KOPT-K1 (cell line): Measurements from ENCODE around the gene IFNA4.
"Not testable (repeated sequence)": the region's sequence is repeated elsewhere in the genome, so short reads cannot be mapped to it uniquely, and the experiment has no call there.

ENCODE experiments used
- H3K27ac ChIP-seq: fragments of 200-600 bp; sonication (generic); 2 replicates; pipeline ENCODE4 v1.5.1; 2016; ENCODE audit warnings: antibody characterized with exemption, mild to moderate bottlenecking, low read depth, low read length; ENCODE audit not compliant: poor library complexity, severe bottlenecking
- H3K36me3 ChIP-seq: fragments of 200-600 bp; sonication (generic); 2 replicates; pipeline ENCODE4 v1.5.1; 2017; ENCODE audit warnings: antibody characterized with exemption, mild to moderate bottlenecking, low read length, moderate library complexity; ENCODE audit not compliant: insufficient read depth
- H3K9me3 ChIP-seq: fragments of 200-600 bp; sonication (generic); 2 replicates; pipeline ENCODE4 v1.5.1; 2017; ENCODE audit warnings: antibody characterized with exemption, low read length, mild to moderate bottlenecking; ENCODE audit not compliant: insufficient read depth, poor library complexity, severe bottlenecking

IFNA4 gene

GRCh38 chr9:21194867-21195776, 7.7 kb upstream of the IFNA4 start:
- H3K27ac ChIP-seq, H3K36me3 ChIP-seq, H3K9me3 ChIP-seq: not testable (repeated sequence)

GRCh38 chr9:21182810-21183736, 4.3 kb downstream of the IFNA4 start:
- not testable (repeated sequence) for H3K9me3 ChIP-seq, H3K36me3 ChIP-seq, H3K27ac ChIP-seq

- H3K36me3 ChIP-seq, result no peaks in the 10 kb centered on the region
- no peak overlapping the region for H3K27ac ChIP-seq
- H3K9me3 ChIP-seq, result no peaks in the 10 kb centered on the region
These were observed 12.7 kb downstream of the IFNA4 start for GRCh38 chr9:21174671-21175070.

- no peaks in the 10 kb centered on the region for H3K9me3 ChIP-seq
- H3K27ac ChIP-seq, result no peak overlapping the region
- no peaks in the 10 kb centered on the region for H3K36me3 ChIP-seq
These were observed 15.2 kb downstream of the IFNA4 start for GRCh38 chr9:21172156-21172555.

DNA sequence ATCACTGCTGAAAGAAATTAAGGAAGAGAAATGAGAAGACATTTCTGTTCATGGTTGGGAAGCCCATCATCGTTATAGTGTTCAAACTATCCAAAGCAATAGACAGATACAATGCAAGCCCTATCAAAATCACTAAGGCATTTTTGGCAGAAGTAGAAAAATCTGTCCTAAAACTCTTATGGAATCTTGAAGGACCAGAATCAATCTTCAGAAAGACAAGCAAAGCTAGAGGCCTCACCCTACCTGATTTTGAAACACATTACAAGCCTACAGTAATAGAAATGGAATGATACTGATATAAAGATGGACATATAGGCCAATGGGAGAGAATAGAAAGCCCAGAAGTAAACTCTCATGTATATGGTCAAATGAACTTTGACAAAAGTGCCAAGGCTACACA, 16.0 kb downstream of the IFNA4 start:
- Histone ChIP-seq H3K9me3 (no peaks in the 10 kb centered on the region), H3K27ac (no peak overlapping the region), H3K36me3 (no peaks in the 10 kb centered on the region)

GRCh38 chr9:21166560-21166959, 20.8 kb downstream of the IFNA4 start, which contains the start of gene IFNA21:
Gene IFNA21, minus strand, starts transcription at chr9:21166660. Its CDS starts 48 bp downstream, at chr9:21166612.
- H3K9me3 ChIP-seq, H3K27ac ChIP-seq, H3K36me3 ChIP-seq: not testable (repeated sequence)

GRCh38 chr9:21165516-21165915, 21.9 kb downstream of the IFNA4 start:
- no peaks in the 10 kb centered on the region for H3K36me3 ChIP-seq
- H3K9me3 ChIP-seq, result no peaks in the 10 kb centered on the region
- no peak overlapping the region for H3K27ac ChIP-seq

GRCh38 chr9:21160178-21160577, 27.2 kb downstream of the IFNA4 start:
- no peaks in the 10 kb centered on the region for H3K36me3 ChIP-seq
- peak overlapping the region; percentile 15 for H3K27ac ChIP-seq
- H3K9me3 ChIP-seq, result peaks cover 7% of the 10 kb centered on the region

- H3K27ac ChIP-seq, result no peak overlapping the region
- H3K9me3 ChIP-seq, result peaks cover 7% of the 10 kb centered on the region
- H3K36me3 ChIP-seq, result no peaks in the 10 kb centered on the region
These were observed 31.9 kb downstream of the IFNA4 start for GRCh38 chr9:21155501-21155900.

GRCh38 chr9:21154018-21154608, 33.3 kb downstream of the IFNA4 start:
- Histone ChIP-seq H3K9me3 (peaks cover 7% of the 10 kb centered on the region), H3K27ac (no peak overlapping the region), H3K36me3 (no peaks in the 10 kb centered on the region)

GRCh38 chr9:21153336-21154017, 33.9 kb downstream of the IFNA4 start:
- Histone ChIP-seq H3K9me3 (peaks cover 12% of the 10 kb centered on the region), H3K36me3 (no peaks in the 10 kb centered on the region)

DNA sequence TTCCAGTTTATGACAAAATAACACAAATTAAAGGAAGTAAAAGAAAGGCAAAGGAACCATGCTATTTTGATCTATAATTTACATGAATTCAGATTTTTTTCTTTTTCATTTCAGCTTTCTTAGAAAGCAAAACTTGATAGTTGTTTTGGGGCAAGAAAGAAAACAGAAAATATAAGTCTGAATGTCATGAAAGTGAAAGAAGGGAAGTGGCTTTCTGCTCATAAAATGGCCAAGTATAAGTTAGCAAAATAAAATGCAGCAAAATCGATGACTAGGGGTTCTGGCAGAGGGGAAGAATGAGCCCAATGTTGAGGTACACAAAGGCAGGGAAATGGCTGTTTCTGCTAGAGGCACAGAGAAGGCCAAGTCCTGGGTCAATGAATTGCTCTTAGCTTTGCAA, 42.8 kb downstream of the IFNA4 start:
- Histone ChIP-seq H3K36me3 (no peaks in the 10 kb centered on the region), H3K27ac (no peak overlapping the region), H3K9me3 (peaks cover 23% of the 10 kb centered on the region)

More at GRCh38 chr9:21153336-21154017, 33.9 kb downstream of the IFNA4 start:
- no peak overlapping the region for H3K27ac ChIP-seq

DNA sequence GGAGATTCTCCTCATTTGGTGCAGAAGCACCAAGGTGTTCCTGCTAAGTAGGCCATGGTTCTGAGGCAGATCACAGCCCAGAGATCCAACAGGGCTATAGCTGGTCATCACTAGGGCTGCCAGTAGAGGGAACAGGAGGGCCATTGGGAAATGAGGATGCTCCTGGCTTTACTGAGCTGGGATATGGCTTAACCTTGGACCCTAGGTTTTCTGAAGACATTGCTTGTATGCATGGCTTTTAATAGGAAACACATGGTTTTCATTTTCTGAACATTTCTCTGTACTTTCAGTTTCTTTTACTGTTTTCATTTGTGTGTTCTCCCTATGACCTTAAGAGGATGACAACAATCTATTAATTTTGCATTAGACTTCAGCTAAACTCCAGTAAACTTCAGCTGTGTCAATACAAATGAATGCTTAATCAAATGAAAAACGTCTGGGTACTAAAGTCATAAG, 45.9 kb downstream of the IFNA4 start, which contains the start of gene IFNW1:
TSS of gene IFNW1 (minus strand) at position 406 of the 456 bp plus-strand sequence. CDS start at position 144, 262 bp downstream.
- peaks cover 8% of the 10 kb centered on the region for H3K9me3 ChIP-seq
- no peaks in the 10 kb centered on the region for H3K36me3 ChIP-seq
- H3K27ac ChIP-seq, result no peak within 1 kb of the TSS

DNA sequence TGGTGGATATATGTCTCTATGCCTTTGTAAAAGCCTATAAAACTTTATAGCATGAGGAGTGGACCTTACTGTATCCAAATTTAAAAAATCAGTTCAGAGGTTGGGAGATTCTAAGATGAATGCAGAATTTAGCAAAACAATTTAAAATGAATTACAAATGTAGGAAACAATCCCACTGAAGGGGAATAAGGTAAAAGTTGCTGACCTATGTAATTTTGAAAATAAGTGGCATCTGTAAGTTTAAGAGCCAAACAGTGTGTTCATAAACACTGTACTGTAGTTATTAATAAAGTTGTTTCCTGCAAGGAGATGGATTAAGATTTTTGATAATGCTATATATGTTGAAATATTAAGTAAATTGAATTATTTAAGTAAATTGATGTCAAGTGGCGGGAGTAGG, 50.4 kb downstream of the IFNA4 start:
- H3K9me3 ChIP-seq, result no peaks in the 10 kb centered on the region
- H3K36me3 ChIP-seq, result no peaks in the 10 kb centered on the region
- no peak overlapping the region for H3K27ac ChIP-seq
